Measurements from ENCODE around the gene ARHGAP44. TPM values are rescaled to one million over a fixed set of nuclear protein-coding genes. Genes with fewer than 3 reads are reported as not detected.

Gene ARHGAP44
- total and polyA plus RNA-seq, 2 of the 13 experiments (the other 11 are each of a cell fraction or from before 2014, with no cell fraction given), result 0.79 to 3.1 TPM

DNA sequence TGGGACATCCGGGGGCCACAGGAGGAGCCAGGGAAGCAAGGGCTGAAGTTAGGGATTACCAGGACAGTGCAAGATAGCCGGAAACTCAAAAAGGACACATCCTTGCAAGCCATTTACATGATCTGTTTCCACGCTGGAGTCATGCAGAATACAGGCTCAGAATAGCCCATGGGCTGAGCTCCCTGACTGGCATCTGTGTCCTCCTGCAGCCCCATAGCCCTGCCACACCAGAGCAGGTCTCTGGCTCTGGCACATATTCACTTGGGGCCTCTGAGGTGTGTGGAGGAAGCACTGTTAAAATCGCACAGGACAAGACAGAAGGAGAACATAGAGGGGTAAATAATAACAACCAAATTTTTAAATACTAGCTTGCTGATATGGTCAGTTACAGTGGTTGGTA is 162.7 kb downstream of the ARHGAP44 start:
- Histone ChIP-seq H3K36me3 (replicated peaks in 1 of 2; ENCODE audit: control insufficient read depth in 1 of 2, insufficient read depth in 2 of 2, low read length in 2 of 2) (no peaks in the 10 kb centered on the region; a peak in 1 of 5 replicates), H3K9ac (ENCODE audit: insufficient read depth, low read depth, low read length) (no peak overlapping the region), H3K4me1 (ENCODE audit: insufficient read depth, low read length) (no peaks in the 10 kb centered on the region), H4K20me1 (ENCODE audit: insufficient read depth, low read length) (no peaks in the 10 kb centered on the region), H3K79me2 (ENCODE audit: insufficient read depth, low read length) (no peaks in the 10 kb centered on the region), H3K9me3 (ENCODE audit: low read length) (no peaks in the 10 kb centered on the region), H3K27ac (ENCODE audit: extremely low read length, insufficient read depth, low read length) (no peak overlapping the region), H3K27me3 (ENCODE audit: control insufficient read depth in 1 of 2, insufficient read depth in 2 of 2, low read length in 2 of 2) (no peaks in the 10 kb centered on the region), H3K4me2 (ENCODE audit: low read depth, low read length) (no peak overlapping the region), H3K4me3 (replicated peaks in 1 of 3; ENCODE audit: insufficient read depth in 1 of 3, low read depth in 2 of 3, low read length in 3 of 3) (no peak overlapping the region), H2AFZ (ENCODE audit: low read length) (no peak overlapping the region)
- in situ Hi-C loops (cut with HindIII; ENCODE audit: extremely low pct_ligation_motif_present, low pct_unique_long_range_greater_than_20kb) (no loop called here), intact Hi-C loops (cut with micrococcal nuclease; ENCODE audit: unreplicated experiment) (no loop called here)
- WGBS (ENCODE audit: low lambda C conversion rate), result 66% methylated on average over 4 of the region's 4 CpGs
- BruUV-seq (replicated peaks), result no TSS peak
- ATAC-seq, result no peak
- ChIA-PET POLR2A (no interaction called here), CTCF (ENCODE audit: low intra/inter-chr PET ratio, low total read pairs) (no interaction called here)
- no peak for DNase-seq (ENCODE audit: low spot score)
- TF ChIP-seq ZNF496 (CRISPR knock-in tag; IDR thresholded peaks at IDR 0.05; ENCODE audit: insufficient replicate concordance) (no peak), RFXANK (CRISPR knock-in tag; IDR thresholded peaks at IDR 0.05) (no peak), DNMT1 (CRISPR knock-in tag; IDR thresholded peaks at IDR 0.05) (no peak), SAP130 (CRISPR knock-in tag; IDR thresholded peaks at IDR 0.05; ENCODE audit: low read depth) (no peak), ZNF577 (CRISPR knock-in tag; IDR thresholded peaks at IDR 0.05; ENCODE audit: borderline replicate concordance, low read depth) (no peak)
- TF ChIP-seq, protein P1, sequence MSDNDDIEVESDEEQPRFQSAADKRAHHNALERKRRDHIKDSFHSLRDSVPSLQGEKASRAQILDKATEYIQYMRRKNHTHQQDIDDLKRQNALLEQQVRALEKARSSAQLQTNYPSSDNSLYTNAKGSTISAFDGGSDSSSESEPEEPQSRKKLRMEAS (IDR thresholded peaks at IDR 0.05), result no peak
- FAIRE-seq, result no peak

DNA sequence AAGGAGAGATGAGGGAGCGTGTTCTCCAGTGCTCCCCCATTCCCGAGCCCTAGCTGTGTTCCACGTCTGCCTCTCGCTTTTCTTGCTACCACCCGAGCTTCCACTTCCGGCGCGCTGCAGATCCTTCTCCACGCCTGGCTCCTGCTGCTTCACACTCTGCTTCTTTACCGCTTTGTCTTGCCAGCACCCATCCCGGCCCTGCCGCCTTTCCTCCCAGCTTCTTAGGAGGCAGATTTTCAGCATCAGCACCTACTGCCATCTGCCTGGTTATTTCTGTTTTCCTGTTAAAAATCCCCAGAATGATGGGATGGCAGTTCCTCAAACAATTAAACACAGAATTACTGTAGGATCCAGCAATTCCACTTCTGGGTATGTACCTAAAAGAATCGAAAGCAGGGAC is 163.9 kb downstream of the ARHGAP44 start:
- Histone ChIP-seq H2AFZ (ENCODE audit: low read length) (no peak overlapping the region), H3K36me3 (replicated peaks in 1 of 2; ENCODE audit: control insufficient read depth in 1 of 2, insufficient read depth in 2 of 2, low read length in 2 of 2) (no peaks in the 10 kb centered on the region; a peak in 1 of 5 replicates), H3K27me3 (ENCODE audit: control insufficient read depth in 1 of 2, insufficient read depth in 2 of 2, low read length in 2 of 2) (no peaks in the 10 kb centered on the region), H4K20me1 (ENCODE audit: insufficient read depth, low read length) (no peaks in the 10 kb centered on the region), H3K4me1 (ENCODE audit: insufficient read depth, low read length) (no peaks in the 10 kb centered on the region), H3K4me2 (ENCODE audit: low read depth, low read length) (no peak overlapping the region), H3K9me3 (ENCODE audit: low read length) (peaks cover 8% of the 10 kb centered on the region; the same call in 1 of the 2 replicates), H3K4me3 (replicated peaks in 1 of 3; ENCODE audit: insufficient read depth in 1 of 3, low read depth in 2 of 3, low read length in 3 of 3) (no peak overlapping the region), H3K9ac (ENCODE audit: insufficient read depth, low read depth, low read length) (no peak overlapping the region), H3K79me2 (ENCODE audit: insufficient read depth, low read length) (no peaks in the 10 kb centered on the region), H3K27ac (ENCODE audit: extremely low read length, insufficient read depth, low read length) (no peak overlapping the region)
- in situ Hi-C loops (cut with HindIII; ENCODE audit: extremely low pct_ligation_motif_present, low pct_unique_long_range_greater_than_20kb), result no loop called here
- BruUV-seq (replicated peaks), result no TSS peak
- CTCF ChIA-PET (ENCODE audit: low intra/inter-chr PET ratio, low total read pairs), result no interaction called here
- FAIRE-seq, result no peak
- intact Hi-C loops (cut with micrococcal nuclease; ENCODE audit: unreplicated experiment), result no loop called here
- ATAC-seq, result no peak
- POLR2A ChIA-PET, result no interaction called here
- 89% methylated on average over 13 of the region's 13 CpGs for WGBS (ENCODE audit: low lambda C conversion rate)
- no peak for DNase-seq (ENCODE audit: low spot score)
- TF ChIP-seq ZNF333 (CRISPR knock-in tag; IDR thresholded peaks at IDR 0.05; ENCODE audit: borderline replicate concordance), result no peak
- no peak for TF ChIP-seq ZNF337 (CRISPR knock-in tag; IDR thresholded peaks at IDR 0.05; ENCODE audit: borderline replicate concordance, low read depth)
- TF ChIP-seq, protein P2, sequence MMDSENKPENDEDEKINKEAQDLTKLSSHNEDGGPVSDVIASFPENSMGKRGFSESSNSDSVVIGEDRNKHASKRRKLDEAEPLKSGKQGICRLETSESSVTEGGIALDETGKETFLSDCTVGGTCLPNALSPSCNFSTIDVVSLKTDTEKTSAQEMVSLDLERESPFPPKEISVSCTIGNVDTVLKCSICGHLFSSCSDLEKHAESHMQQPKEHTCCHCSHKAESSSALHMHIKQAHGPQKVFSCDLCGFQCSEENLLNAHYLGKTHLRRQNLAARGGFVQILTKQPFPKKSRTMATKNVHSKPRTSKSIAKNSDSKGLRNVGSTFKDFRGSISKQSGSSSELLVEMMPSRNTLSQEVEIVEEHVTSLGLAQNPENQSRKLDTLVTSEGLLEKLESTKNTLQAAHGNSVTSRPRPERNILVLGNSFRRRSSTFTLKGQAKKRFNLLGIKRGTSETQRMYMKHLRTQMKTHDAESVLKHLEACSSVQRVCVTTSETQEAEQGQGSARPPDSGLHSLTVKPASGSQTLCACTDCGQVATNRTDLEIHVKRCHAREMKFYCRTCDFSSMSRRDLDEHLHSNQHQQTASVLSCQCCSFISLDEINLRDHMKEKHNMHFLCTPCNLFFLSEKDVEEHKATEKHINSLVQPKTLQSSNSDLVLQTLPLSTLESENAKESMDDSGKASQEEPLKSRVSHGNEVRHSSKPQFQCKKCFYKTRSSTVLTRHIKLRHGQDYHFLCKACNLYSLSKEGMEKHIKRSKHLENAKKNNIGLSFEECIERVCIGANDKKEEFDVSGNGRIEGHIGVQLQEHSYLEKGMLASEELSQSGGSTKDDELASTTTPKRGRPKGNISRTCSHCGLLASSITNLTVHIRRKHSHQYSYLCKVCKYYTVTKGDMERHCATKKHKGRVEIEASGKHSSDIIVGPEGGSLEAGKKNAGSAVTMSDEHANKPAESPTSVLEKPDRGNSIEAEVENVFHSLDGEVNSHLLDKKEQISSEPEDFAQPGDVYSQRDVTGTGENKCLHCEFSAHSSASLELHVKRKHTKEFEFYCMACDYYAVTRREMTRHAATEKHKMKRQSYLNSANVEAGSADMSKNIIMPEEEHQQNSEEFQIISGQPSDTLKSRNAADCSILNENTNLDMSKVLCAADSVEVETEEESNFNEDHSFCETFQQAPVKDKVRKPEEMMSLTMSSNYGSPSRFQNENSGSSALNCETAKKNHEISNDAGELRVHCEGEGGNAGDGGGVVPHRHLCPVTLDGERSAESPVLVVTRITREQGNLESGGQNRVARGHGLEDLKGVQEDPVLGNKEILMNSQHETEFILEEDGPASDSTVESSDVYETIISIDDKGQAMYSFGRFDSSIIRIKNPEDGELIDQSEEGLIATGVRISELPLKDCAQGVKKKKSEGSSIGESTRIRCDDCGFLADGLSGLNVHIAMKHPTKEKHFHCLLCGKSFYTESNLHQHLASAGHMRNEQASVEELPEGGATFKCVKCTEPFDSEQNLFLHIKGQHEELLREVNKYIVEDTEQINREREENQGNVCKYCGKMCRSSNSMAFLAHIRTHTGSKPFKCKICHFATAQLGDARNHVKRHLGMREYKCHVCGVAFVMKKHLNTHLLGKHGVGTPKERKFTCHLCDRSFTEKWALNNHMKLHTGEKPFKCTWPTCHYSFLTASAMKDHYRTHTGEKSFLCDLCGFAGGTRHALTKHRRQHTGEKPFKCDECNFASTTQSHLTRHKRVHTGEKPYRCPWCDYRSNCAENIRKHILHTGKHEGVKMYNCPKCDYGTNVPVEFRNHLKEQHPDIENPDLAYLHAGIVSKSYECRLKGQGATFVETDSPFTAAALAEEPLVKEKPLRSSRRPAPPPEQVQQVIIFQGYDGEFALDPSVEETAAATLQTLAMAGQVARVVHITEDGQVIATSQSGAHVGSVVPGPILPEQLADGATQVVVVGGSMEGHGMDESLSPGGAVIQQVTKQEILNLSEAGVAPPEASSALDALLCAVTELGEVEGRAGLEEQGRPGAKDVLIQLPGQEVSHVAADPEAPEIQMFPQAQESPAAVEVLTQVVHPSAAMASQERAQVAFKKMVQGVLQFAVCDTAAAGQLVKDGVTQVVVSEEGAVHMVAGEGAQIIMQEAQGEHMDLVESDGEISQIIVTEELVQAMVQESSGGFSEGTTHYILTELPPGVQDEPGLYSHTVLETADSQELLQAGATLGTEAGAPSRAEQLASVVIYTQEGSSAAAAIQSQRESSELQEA (CRISPR knock-in tag; IDR thresholded peaks at IDR 0.05; ENCODE audit: not compliant biosample characterization), result no peak

All from HepG2 (cell line).